ENCODE data around the gene UBE3B. TPM values are rescaled to one million over a fixed set of nuclear protein-coding genes. Genes with fewer than 3 reads are reported as not detected.
A peak's percentile ranks its signal among the peaks of the same experiment; 100 is the strongest.

Gene UBE3B
- total and polyA plus RNA-seq, 2 donors (not counting 1 experiment from before 2014, with no cell fraction given): 27.2 to 49.7 TPM

- no peak overlapping the region for H3K9ac ChIP-seq (ENCODE audit: insufficient read depth, low read length)
- no peak overlapping the region for H3K4me3 ChIP-seq (replicated peaks in 1 of 4; ENCODE audit: control extremely low read depth in 1 of 4, insufficient read depth in 1 of 4, low read depth in 3 of 4, low read length in 4 of 4)
- H2AFZ ChIP-seq (ENCODE audit: low read length): no peak overlapping the region
- no peaks in the 10 kb centered on the region for H4K20me1 ChIP-seq (ENCODE audit: control insufficient read depth, extremely low read depth, insufficient read depth, low read length)
- peak overlapping the region; percentile 99 for H3K27ac ChIP-seq (ENCODE audit: insufficient read depth, low read length)
- no peak for DNase-seq (ENCODE audit: low read depth in 2 of 2)
- no peaks in the 10 kb centered on the region for H3K27me3 ChIP-seq (ENCODE audit: control insufficient read depth, insufficient read depth, low read length)
- peaks cover 62% of the 10 kb centered on the region for H3K4me1 ChIP-seq (ENCODE audit: control insufficient read depth, extremely low read depth, insufficient read depth, low read length)
- H3K36me3 ChIP-seq (ENCODE audit: control insufficient read depth, insufficient read depth, low read length): peaks cover 26% of the 10 kb centered on the region
- no peak for TF ChIP-seq EZH2 (IDR thresholded peaks at IDR 0.05; ENCODE audit: low read length, missing control alignments)
- TF ChIP-seq, protein P1, sequence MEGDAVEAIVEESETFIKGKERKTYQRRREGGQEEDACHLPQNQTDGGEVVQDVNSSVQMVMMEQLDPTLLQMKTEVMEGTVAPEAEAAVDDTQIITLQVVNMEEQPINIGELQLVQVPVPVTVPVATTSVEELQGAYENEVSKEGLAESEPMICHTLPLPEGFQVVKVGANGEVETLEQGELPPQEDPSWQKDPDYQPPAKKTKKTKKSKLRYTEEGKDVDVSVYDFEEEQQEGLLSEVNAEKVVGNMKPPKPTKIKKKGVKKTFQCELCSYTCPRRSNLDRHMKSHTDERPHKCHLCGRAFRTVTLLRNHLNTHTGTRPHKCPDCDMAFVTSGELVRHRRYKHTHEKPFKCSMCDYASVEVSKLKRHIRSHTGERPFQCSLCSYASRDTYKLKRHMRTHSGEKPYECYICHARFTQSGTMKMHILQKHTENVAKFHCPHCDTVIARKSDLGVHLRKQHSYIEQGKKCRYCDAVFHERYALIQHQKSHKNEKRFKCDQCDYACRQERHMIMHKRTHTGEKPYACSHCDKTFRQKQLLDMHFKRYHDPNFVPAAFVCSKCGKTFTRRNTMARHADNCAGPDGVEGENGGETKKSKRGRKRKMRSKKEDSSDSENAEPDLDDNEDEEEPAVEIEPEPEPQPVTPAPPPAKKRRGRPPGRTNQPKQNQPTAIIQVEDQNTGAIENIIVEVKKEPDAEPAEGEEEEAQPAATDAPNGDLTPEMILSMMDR (conservative IDR thresholded peaks at IDR 0.05 in 1 of 2, IDR thresholded peaks at IDR 0.05 in 1 of 2; ENCODE audit: low read depth in 1 of 2, low read length in 2 of 2): no peak
- H3K9me3 ChIP-seq (ENCODE audit: control insufficient read depth, insufficient read depth, low read depth, low read length): no peaks in the 10 kb centered on the region
- H3K79me2 ChIP-seq (ENCODE audit: control insufficient read depth, insufficient read depth, low read length): peaks cover 80% of the 10 kb centered on the region
- peak overlapping the region; percentile 89 for H3K4me2 ChIP-seq (ENCODE audit: extremely low read depth, insufficient read depth, low read length)
These were observed 12.6 kb upstream of the UBE3B start for GRCh38 chr12:109464642-109465351.

GRCh38 chr12:109466305-109466704, 11.1 kb upstream of the UBE3B start:
- H3K9me3 ChIP-seq (ENCODE audit: control insufficient read depth, insufficient read depth, low read depth, low read length): no peaks in the 10 kb centered on the region
- TF ChIP-seq EZH2 (IDR thresholded peaks at IDR 0.05; ENCODE audit: low read length, missing control alignments): no peak
- TF ChIP-seq, protein P1 (conservative IDR thresholded peaks at IDR 0.05 in 1 of 2, IDR thresholded peaks at IDR 0.05 in 1 of 2; ENCODE audit: low read depth in 1 of 2, low read length in 2 of 2): no peak
- peak overlapping the region; percentile 28 for H3K27ac ChIP-seq (ENCODE audit: insufficient read depth, low read length)
- no peak overlapping the region for H3K9ac ChIP-seq (ENCODE audit: insufficient read depth, low read length)
- H3K4me3 ChIP-seq (replicated peaks in 1 of 4; ENCODE audit: control extremely low read depth in 1 of 4, insufficient read depth in 1 of 4, low read depth in 3 of 4, low read length in 4 of 4): no peak overlapping the region
- H3K36me3 ChIP-seq (ENCODE audit: control insufficient read depth, insufficient read depth, low read length): peaks cover 21% of the 10 kb centered on the region
- peaks cover 50% of the 10 kb centered on the region for H3K4me1 ChIP-seq (ENCODE audit: control insufficient read depth, extremely low read depth, insufficient read depth, low read length)
- no peak overlapping the region for H3K4me2 ChIP-seq (ENCODE audit: extremely low read depth, insufficient read depth, low read length)
- H2AFZ ChIP-seq (ENCODE audit: low read length): no peak overlapping the region
- H4K20me1 ChIP-seq (ENCODE audit: control insufficient read depth, extremely low read depth, insufficient read depth, low read length): no peaks in the 10 kb centered on the region
- DNase-seq (ENCODE audit: low read depth in 2 of 2): no peak
- peaks cover 80% of the 10 kb centered on the region for H3K79me2 ChIP-seq (ENCODE audit: control insufficient read depth, insufficient read depth, low read length)
- H3K27me3 ChIP-seq (ENCODE audit: control insufficient read depth, insufficient read depth, low read length): no peaks in the 10 kb centered on the region

DNA sequence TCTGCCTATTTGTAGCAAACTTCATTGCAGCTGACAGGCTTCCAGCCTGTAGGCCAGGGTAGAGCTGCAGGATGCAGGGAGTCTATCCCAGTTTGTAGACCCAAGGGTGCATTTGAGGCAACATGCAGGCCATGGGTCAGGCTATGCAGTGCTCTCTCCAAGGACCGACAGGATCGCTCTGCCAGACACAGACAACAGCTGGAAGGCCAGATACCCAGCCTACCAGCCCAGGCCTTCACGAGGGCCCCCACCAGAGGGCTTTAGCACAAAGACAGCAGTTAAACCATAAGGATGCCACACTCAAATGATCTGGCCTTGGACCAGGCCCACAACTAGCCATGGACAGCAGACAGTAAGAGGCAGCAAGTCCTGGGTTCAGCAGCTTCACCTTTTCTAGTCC, 10.6 kb upstream of the UBE3B start:
- Histone ChIP-seq H3K4me3 (replicated peaks in 1 of 4; ENCODE audit: control extremely low read depth in 1 of 4, insufficient read depth in 1 of 4, low read depth in 3 of 4, low read length in 4 of 4) (no peak overlapping the region), H3K27me3 (ENCODE audit: control insufficient read depth, insufficient read depth, low read length) (no peaks in the 10 kb centered on the region), H3K9me3 (ENCODE audit: control insufficient read depth, insufficient read depth, low read depth, low read length) (no peaks in the 10 kb centered on the region), H4K20me1 (ENCODE audit: control insufficient read depth, extremely low read depth, insufficient read depth, low read length) (no peaks in the 10 kb centered on the region), H3K27ac (ENCODE audit: insufficient read depth, low read length) (peak overlapping the region; percentile 28), H3K9ac (ENCODE audit: insufficient read depth, low read length) (no peak overlapping the region), H3K79me2 (ENCODE audit: control insufficient read depth, insufficient read depth, low read length) (peaks cover 80% of the 10 kb centered on the region), H2AFZ (ENCODE audit: low read length) (no peak overlapping the region), H3K4me2 (ENCODE audit: extremely low read depth, insufficient read depth, low read length) (no peak overlapping the region), H3K36me3 (ENCODE audit: control insufficient read depth, insufficient read depth, low read length) (peaks cover 22% of the 10 kb centered on the region), H3K4me1 (ENCODE audit: control insufficient read depth, extremely low read depth, insufficient read depth, low read length) (peaks cover 45% of the 10 kb centered on the region)
- TF ChIP-seq, protein P1 (conservative IDR thresholded peaks at IDR 0.05 in 1 of 2, IDR thresholded peaks at IDR 0.05 in 1 of 2; ENCODE audit: low read depth in 1 of 2, low read length in 2 of 2): no peak
- no peak for DNase-seq (ENCODE audit: low read depth in 2 of 2)

Measured in fibroblast of lung (primary cell).